Measurements from ENCODE around the gene PCOLCE2.

PCOLCE2 gene

DNA sequence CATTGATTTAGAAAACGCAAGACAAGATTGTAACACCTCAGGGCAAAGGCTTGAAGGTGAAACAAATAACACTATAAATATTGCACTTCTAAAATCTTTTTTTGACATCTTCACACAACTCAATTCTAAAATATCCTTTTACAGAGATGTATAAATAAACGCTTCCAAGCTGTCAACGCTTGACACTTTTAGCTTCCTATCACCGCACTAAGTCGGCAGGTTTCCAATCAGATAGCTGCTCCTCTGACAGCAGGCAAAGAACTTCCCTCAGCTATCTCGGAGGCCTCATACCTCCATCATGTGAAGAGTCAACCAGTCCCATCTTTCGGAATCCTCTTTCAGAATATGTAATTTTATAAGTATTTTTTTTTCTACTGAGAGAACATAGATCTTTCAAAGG lies 71.0 kb downstream of the PCOLCE2 start:
- Histone ChIP-seq H3K4me1 (no peaks in the 10 kb centered on the region), H3K4me3 (ENCODE audit: low read depth, low read length) (no peak overlapping the region), H3K9me3 (no peaks in the 10 kb centered on the region), H3K36me3 (no peaks in the 10 kb centered on the region), H3K27me3 (no peaks in the 10 kb centered on the region)
- TF ChIP-seq CTCF (IDR thresholded peaks at IDR 0.05; ENCODE audit: low read depth, low read length): no peak
- no peak for DNase-seq

DNA sequence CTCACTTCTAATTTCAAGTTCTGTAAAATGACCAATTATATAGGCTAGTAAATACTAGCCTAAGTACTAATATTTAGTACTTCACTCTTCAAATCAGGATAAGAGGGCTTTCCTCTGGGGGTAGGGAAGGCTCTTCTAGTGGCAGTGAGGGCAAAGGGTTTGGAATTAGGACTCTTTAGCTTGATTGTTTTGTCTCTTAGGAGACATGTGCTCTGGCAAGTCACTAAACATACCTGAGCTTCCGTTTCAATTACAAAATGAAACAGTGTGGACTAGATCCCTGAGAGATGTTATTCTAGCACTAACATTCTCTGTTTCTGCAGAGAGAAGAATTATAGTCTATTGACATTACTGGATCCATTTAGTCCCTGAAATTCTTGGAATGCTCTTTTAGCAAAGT lies 71.5 kb downstream of the PCOLCE2 start:
- H3K9me3 ChIP-seq: no peaks in the 10 kb centered on the region
- H3K4me1 ChIP-seq: no peaks in the 10 kb centered on the region
- H3K36me3 ChIP-seq: no peaks in the 10 kb centered on the region
- no peaks in the 10 kb centered on the region for H3K27me3 ChIP-seq
- no peak for DNase-seq
- H3K4me3 ChIP-seq (ENCODE audit: low read depth, low read length): no peak overlapping the region
- TF ChIP-seq CTCF (IDR thresholded peaks at IDR 0.05; ENCODE audit: low read depth, low read length): no peak

GRCh38 chr3:142815803-142816202 lies 73.1 kb downstream of the PCOLCE2 start:
- Histone ChIP-seq H3K9me3 (no peaks in the 10 kb centered on the region), H3K36me3 (no peaks in the 10 kb centered on the region), H3K4me3 (ENCODE audit: low read depth, low read length) (no peak overlapping the region), H3K4me1 (no peaks in the 10 kb centered on the region), H3K27me3 (no peaks in the 10 kb centered on the region)
- TF ChIP-seq CTCF (IDR thresholded peaks at IDR 0.05; ENCODE audit: low read depth, low read length): no peak
- no peak for DNase-seq

DNA sequence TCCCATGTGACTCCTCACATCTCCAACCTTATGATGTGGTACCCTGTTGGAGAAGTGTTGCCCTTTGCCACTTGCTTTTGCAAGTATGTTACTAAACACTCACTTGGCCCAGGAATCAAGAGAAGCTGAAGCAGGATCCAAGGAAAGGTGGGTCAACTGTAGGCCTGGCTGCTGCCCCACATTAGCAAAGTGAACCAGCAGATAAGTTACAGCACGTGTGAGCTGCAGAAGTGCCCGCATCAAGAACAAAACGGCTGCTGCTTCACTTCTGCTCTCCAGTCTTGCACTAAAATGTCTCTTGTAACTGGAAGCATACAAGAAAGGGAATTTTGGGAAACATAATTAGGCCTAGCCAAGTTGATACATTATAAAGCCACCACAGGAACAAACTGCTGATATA lies 79.6 kb downstream of the PCOLCE2 start:
- DNase-seq: no peak
- Histone ChIP-seq H3K27me3 (no peaks in the 10 kb centered on the region), H3K9me3 (no peaks in the 10 kb centered on the region; the same call in 1 of the 2 replicates), H3K4me3 (ENCODE audit: low read depth, low read length) (no peak overlapping the region), H3K36me3 (peaks cover 5% of the 10 kb centered on the region; the same call in 1 of the 2 replicates), H3K4me1 (no peaks in the 10 kb centered on the region)
- TF ChIP-seq CTCF (IDR thresholded peaks at IDR 0.05; ENCODE audit: low read depth, low read length): no peak

GRCh38 chr3:142808103-142808917 lies 80.6 kb downstream of the PCOLCE2 start:
- no peak for TF ChIP-seq CTCF (IDR thresholded peaks at IDR 0.05; ENCODE audit: low read depth, low read length)
- no peaks in the 10 kb centered on the region; the same call in 1 of the 2 replicates for H3K9me3 ChIP-seq
- no peaks in the 10 kb centered on the region for H3K27me3 ChIP-seq
- H3K36me3 ChIP-seq: peaks cover 7% of the 10 kb centered on the region; the same call in 1 of the 2 replicates
- H3K4me1 ChIP-seq: no peaks in the 10 kb centered on the region
- no peak overlapping the region for H3K4me3 ChIP-seq (ENCODE audit: low read depth, low read length)
- DNase-seq: no peak

DNA sequence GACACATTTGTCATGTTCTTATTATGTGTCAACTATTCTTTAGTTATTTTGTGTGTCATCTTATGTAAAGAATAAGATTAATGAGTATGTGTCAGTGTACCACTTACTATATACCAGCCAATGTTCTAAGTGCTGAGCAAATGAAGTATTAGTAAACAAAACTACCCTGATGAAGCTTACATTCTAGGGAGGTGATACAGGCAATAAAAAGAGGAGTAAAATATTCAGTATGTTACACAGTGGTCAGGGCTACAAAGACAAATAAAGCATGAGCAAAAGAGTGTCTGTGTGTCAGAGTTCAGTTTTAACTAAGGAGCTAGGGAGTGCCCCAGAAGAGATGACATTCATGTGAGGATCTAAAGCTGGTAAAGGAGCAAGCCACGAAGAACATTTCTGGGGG lies 86.0 kb downstream of the PCOLCE2 start:
- no peak overlapping the region for H3K4me3 ChIP-seq (ENCODE audit: low read depth, low read length)
- DNase-seq: no peak

More for the DNA sequence above, 86.0 kb downstream of the PCOLCE2 start:
- no peaks in the 10 kb centered on the region for H3K9me3 ChIP-seq
- peaks cover 7% of the 10 kb centered on the region for H3K36me3 ChIP-seq
- no peaks in the 10 kb centered on the region; the same call in 1 of the 2 replicates for H3K4me1 ChIP-seq
- no peak for TF ChIP-seq CTCF (IDR thresholded peaks at IDR 0.05; ENCODE audit: low read depth, low read length)
- no peaks in the 10 kb centered on the region for H3K27me3 ChIP-seq

Data from BE2C (cell line).